HL-60 (cell line): Measurements from ENCODE around the gene CNTNAP5.

Experiments
- DNase-seq, 2 experiments: peaks; one replicate each; pipeline ENCODE4 v3.0.0-alpha.2; 2010 to 2020; ENCODE audit warnings: low read depth in 1 of 2, low spot score in 1 of 2
- H3K27ac ChIP-seq: fragments of 250-450 bp; sonication (Bioruptor Pico); replicated peaks from 2 replicates; pipeline ENCODE4 v1.5.1; 2020; ENCODE audit warnings: mild to moderate bottlenecking, moderate library complexity
- H3K27me3 ChIP-seq: fragments of 250-450 bp; sonication (Bioruptor Pico); 2 replicates; pipeline ENCODE4 v1.5.1; 2021; ENCODE audit warnings: mild to moderate bottlenecking, moderate library complexity; ENCODE audit not compliant: insufficient read depth, poor library complexity, severe bottlenecking
- H3K4me3 ChIP-seq: replicated peaks from 2 replicates; pipeline ENCODE4 v1.5.1; 2011; ENCODE audit warnings: mild to moderate bottlenecking, control low read depth, low read length; ENCODE audit not compliant: insufficient read depth
- GABPA ChIP-seq: IDR thresholded peaks from 2 replicates; pipeline ENCODE4 v1.6.1; 2012; ENCODE audit warnings: low read depth
- POLR2AphosphoS5 ChIP-seq: IDR thresholded peaks from 2 replicates; pipeline ENCODE4 v1.6.1; 2012; ENCODE audit warnings: low read depth
- SPI1 ChIP-seq: IDR thresholded peaks from 2 replicates; pipeline ENCODE4 v1.6.1; 2012; ENCODE audit warnings: low read depth, mild to moderate bottlenecking, borderline replicate concordance
- TF ChIP-seq, protein P1 (sequence below): IDR thresholded peaks from 2 replicates; pipeline ENCODE4 v1.6.1; 2012; ENCODE audit warnings: low read depth; ENCODE audit not compliant: insufficient replicate concordance
- TF ChIP-seq, protein P2 (sequence below): IDR thresholded peaks from one replicate; pipeline ENCODE4 v1.5.1; 2011; ENCODE audit warnings: low read length, control low read depth, inconsistent platforms; ENCODE audit not compliant: insufficient read depth

CNTNAP5 gene

DNA sequence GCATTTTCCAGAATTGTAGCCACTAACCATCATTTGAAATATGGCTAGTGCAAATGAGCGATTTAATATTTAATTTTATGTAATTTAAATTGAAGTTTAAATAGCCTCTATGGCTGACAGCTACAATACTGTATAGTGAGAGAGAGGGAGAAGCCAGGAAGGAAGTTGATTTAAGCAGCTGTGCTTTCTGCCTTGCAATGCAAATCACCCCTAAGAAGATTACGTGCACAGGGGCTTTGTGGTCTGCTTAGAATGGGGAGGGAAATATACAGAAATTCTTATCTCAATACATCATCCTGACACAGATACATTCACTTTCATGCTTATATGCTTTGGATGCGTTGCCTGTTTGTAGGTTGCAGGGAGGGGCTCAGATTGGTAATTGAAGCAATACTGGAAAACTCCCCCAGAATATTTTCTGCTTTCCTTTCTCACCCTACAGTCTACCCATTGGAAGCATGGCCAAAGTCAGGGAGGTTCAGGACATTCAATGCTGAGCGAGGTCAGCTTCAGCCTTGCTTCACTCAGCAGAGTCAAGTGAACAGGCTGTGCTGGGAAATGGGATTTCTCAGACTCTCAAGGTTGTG is 674.0 kb downstream of the CNTNAP5 start:
- Histone ChIP-seq H3K27ac (no peak overlapping the region), H3K4me3 (no peak overlapping the region), H3K27me3 (no peaks in the 10 kb centered on the region)
- no peak for TF ChIP-seq POLR2AphosphoS5
- no peak for TF ChIP-seq SPI1
- TF ChIP-seq, protein P1, sequence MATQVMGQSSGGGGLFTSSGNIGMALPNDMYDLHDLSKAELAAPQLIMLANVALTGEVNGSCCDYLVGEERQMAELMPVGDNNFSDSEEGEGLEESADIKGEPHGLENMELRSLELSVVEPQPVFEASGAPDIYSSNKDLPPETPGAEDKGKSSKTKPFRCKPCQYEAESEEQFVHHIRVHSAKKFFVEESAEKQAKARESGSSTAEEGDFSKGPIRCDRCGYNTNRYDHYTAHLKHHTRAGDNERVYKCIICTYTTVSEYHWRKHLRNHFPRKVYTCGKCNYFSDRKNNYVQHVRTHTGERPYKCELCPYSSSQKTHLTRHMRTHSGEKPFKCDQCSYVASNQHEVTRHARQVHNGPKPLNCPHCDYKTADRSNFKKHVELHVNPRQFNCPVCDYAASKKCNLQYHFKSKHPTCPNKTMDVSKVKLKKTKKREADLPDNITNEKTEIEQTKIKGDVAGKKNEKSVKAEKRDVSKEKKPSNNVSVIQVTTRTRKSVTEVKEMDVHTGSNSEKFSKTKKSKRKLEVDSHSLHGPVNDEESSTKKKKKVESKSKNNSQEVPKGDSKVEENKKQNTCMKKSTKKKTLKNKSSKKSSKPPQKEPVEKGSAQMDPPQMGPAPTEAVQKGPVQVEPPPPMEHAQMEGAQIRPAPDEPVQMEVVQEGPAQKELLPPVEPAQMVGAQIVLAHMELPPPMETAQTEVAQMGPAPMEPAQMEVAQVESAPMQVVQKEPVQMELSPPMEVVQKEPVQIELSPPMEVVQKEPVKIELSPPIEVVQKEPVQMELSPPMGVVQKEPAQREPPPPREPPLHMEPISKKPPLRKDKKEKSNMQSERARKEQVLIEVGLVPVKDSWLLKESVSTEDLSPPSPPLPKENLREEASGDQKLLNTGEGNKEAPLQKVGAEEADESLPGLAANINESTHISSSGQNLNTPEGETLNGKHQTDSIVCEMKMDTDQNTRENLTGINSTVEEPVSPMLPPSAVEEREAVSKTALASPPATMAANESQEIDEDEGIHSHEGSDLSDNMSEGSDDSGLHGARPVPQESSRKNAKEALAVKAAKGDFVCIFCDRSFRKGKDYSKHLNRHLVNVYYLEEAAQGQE, result no peak
- TF ChIP-seq GABPA, result no peak
- TF ChIP-seq, protein P2, sequence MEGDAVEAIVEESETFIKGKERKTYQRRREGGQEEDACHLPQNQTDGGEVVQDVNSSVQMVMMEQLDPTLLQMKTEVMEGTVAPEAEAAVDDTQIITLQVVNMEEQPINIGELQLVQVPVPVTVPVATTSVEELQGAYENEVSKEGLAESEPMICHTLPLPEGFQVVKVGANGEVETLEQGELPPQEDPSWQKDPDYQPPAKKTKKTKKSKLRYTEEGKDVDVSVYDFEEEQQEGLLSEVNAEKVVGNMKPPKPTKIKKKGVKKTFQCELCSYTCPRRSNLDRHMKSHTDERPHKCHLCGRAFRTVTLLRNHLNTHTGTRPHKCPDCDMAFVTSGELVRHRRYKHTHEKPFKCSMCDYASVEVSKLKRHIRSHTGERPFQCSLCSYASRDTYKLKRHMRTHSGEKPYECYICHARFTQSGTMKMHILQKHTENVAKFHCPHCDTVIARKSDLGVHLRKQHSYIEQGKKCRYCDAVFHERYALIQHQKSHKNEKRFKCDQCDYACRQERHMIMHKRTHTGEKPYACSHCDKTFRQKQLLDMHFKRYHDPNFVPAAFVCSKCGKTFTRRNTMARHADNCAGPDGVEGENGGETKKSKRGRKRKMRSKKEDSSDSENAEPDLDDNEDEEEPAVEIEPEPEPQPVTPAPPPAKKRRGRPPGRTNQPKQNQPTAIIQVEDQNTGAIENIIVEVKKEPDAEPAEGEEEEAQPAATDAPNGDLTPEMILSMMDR, result no peak
- DNase-seq, result no peak

DNA sequence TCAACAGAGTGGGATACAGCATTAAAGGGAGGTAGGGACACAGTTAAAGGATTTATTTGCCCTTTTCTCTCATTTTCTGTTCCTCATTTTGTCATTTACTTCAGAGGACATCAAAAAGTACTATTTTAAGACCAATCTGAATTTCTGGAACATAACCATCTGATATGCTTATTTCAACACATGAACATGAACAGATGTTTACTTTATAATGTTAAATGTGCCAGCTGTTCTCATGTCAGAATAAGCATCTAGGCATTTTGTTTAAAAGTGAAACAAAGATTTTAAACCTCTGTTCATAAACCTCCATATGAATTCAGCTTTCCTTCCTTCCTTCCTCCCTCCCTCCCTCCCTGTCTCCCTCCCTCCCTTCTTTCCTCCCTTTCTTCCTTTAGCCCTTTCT is 677.7 kb downstream of the CNTNAP5 start:
- DNase-seq, result no peak
- no peak overlapping the region for H3K27ac ChIP-seq
- TF ChIP-seq POLR2AphosphoS5 (no peak), GABPA (no peak), SPI1 (no peak)
- TF ChIP-seq, protein P1, result no peak
- TF ChIP-seq, protein P2, result no peak
- H3K4me3 ChIP-seq, result no peak overlapping the region
- H3K27me3 ChIP-seq, result no peaks in the 10 kb centered on the region

DNA sequence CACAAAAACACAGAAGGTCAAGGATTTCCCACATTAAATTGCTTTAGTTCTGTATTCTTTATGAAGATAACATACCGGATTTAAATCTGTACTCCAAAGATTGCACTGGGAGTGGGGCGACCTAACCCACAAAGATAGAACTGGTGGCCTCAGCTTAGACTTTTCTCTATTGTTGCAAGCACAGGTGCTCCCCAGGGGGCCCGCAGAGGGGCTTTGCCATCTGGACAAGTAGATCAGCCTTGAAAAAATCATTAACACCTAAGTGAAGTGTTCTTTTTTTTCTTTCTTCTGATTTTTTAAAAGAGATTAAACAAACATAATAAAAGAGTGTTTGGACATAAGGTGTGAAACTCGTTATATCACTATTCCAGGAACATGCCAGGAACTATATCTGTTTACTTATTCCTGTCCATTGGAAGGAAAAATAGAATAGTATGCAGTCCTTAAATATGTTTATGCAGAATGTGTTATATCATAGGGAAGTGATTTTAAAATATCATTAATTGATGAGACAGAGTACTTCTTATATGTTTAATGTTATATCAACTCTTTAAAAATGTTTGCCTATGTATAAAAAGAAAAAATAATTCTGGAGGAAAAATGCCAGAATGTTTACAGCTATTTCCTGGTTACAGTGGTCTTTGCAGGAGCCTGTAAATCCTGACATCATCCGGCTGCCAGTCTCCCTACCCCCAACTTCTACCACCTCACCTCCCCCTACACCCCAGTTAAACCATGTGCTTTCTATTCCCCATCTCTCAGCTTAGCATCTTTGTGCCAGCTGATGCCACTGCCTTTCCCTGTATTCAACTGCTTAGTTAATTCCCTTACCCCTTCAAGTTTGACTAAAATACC is 679.2 kb downstream of the CNTNAP5 start:
- TF ChIP-seq SPI1 (no peak), GABPA (no peak), POLR2AphosphoS5 (no peak)
- TF ChIP-seq, protein P1, result no peak
- TF ChIP-seq, protein P2, result no peak
- Histone ChIP-seq H3K27ac (no peak overlapping the region), H3K27me3 (no peaks in the 10 kb centered on the region), H3K4me3 (no peak overlapping the region)
- no peak for DNase-seq
